ENCODE measurements around the gene BORCS6. TPM values are rescaled to one million over a fixed set of nuclear protein-coding genes. Genes with fewer than 3 reads are reported as not detected.

BORCS6 gene
- total and polyA plus RNA-seq, 2 of the 4 experiments (the other 2 are of a cell fraction) = 2.7 to 3.3 TPM

DNA sequence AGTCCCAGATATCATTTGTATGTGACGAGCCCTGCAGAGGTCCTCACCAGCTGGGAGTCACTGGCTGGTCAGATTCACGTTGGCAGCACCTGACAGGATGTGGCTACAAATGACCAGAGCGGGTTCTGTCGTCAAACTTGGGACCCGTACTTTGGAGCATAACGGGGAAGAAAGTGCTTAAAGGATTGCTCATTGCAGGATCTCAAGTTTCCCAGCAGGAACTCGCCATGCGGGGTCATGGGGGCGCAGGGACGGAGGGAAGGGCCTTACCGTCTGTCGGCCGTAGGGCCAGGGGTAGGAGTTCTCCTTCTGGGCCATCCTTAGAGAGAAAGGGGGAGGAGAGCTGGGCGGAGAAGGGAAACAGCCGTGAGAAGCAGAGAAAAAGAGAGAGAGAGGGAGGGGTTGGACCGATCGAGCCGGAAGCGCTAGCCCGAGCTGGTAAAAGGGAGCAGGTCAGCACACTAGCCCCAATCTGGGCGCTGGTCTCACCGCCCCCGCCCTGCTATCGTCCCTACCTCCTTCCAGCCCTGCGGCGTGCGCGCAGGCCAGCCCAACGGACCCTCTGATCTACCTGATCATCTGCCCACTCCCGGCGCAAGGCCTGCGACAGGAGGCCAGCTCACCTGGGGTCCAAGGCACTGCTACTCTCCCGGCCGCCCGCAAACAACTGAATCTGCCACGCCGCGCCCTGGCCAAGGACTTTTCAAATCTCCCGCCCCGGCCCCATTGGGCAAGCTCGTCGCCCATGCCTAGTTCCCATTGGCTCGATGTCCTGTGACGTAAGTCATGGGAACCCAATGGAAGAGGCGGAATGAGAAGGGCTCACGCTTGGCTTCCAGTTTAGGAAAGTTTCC lies 20.2 kb upstream of the BORCS6 start, which contains the start of gene AURKB:
Gene AURKB, minus strand, starts transcription at position 669 of the 854 bp plus-strand sequence. Its CDS starts 351 bp downstream, at position 318.
- no peak within 1 kb of the TSS for H2BK15ac ChIP-seq (ENCODE audit: low read depth, low read length)
- peak within 1 kb of the TSS; percentile 91; the same call in 1 of the 2 replicates for H4K5ac ChIP-seq (ENCODE audit: low read depth, low read length)
- peak within 1 kb of the TSS; percentile 83; the same call in 1 of the 2 replicates for H3K27ac ChIP-seq (ENCODE audit: insufficient read depth, low read length)
- peak within 1 kb of the TSS; percentile 79; the same call in 1 of the 2 replicates for H4K91ac ChIP-seq (ENCODE audit: insufficient read depth, low read depth, low read length)
- H3K56ac ChIP-seq (ENCODE audit: extremely low read depth, insufficient read depth, low read length) = peak within 1 kb of the TSS; percentile 90
- peaks cover 9% of the 10 kb centered on the region; the same call in 1 of the 2 replicates for H3K9me1 ChIP-seq (ENCODE audit: insufficient read depth, low read length)
- H2BK120ac ChIP-seq (ENCODE audit: low read depth, low read length) = peak within 1 kb of the TSS; percentile 24; the same call in 1 of the 2 replicates
- H3K18ac ChIP-seq (ENCODE audit: low read depth, low read length) = no peak within 1 kb of the TSS; the same call in 1 of the 2 replicates
- peak; percentile 97 for ATAC-seq (ENCODE audit: low read depth)
- peak within 1 kb of the TSS; percentile 97 for H2AK9ac ChIP-seq (replicated peaks; ENCODE audit: low read depth, low read length, poor library complexity)
- peak within 1 kb of the TSS; percentile 79 for H3K4ac ChIP-seq (ENCODE audit: low read depth, low read length)
- ChIA-PET CTCF (no interaction called here), POLR2A (ENCODE audit: unreplicated experiment) (interaction anchor here (0.5 to 0.6 kb wide), 3 partner anchors 12 to 238 kb away, joined by 3 to 4 read pairs (median 3); no protein-coding TSS in a partner anchor)
- 0 out of 2 replicates have a peak, but pooled peaks cover 7% of the 10 kb centered on the region for H3K4me1 ChIP-seq (ENCODE audit: control insufficient read depth, insufficient read depth, low read length)
- peak within 1 kb of the TSS; percentile 37 to 78 for H4K8ac ChIP-seq (ENCODE audit: low read depth in 2 of 2, low read length in 2 of 2)
- H3K36me3 ChIP-seq (ENCODE audit: control insufficient read depth, insufficient read depth, low read length) = no peaks in the 10 kb centered on the region; the same call in 1 of the 2 replicates
- peaks cover 23 to 38% of the 10 kb centered on the region in 2 experiments for H3K79me1 ChIP-seq (ENCODE audit: low read depth in 1 of 2, low read length in 2 of 2)
- H3K4me2 ChIP-seq (ENCODE audit: low read depth, low read length) = peak within 1 kb of the TSS; percentile 87
- no peaks in the 10 kb centered on the region for H3K27me3 ChIP-seq (ENCODE audit: control insufficient read depth, insufficient read depth, low read length)
- H3K14ac ChIP-seq (replicated peaks; ENCODE audit: low read depth, low read length) = peak within 1 kb of the TSS; percentile 78
- peak within 1 kb of the TSS; percentile 61 for H3K9ac ChIP-seq (ENCODE audit: low read depth, low read length)
- TSS peak; percentile 91 for BruUV-seq (replicated peaks)
- no peaks in the 10 kb centered on the region for H3K9me3 ChIP-seq (ENCODE audit: control insufficient read depth, insufficient read depth, low read length)
- peak; percentile 97 for DNase-seq
- in situ Hi-C loops (cut with MboI; ENCODE audit: low sequenced_read_pairs) (no loop called here), intact Hi-C loops (cut with micrococcal nuclease) (loop anchor here (1.0 kb wide), 1 partner anchor 10 kb away; no protein-coding TSS in a partner anchor), dilution Hi-C loops (cut with HindIII; ENCODE audit: low sequenced_read_pairs, unreplicated experiment) (no loop called here)
- peak within 1 kb of the TSS; percentile 74 for H3K4me3 ChIP-seq (ENCODE audit: insufficient read depth, low read depth, low read length)
- peak within 1 kb of the TSS; percentile 42 for H3K23ac ChIP-seq (ENCODE audit: low read depth, low read length)
- peak within 1 kb of the TSS; percentile 93 for H2AFZ ChIP-seq (replicated peaks; ENCODE audit: low read length, poor library complexity)
- no peak within 1 kb of the TSS for H2BK20ac ChIP-seq (ENCODE audit: low read depth, low read length)
- peak within 1 kb of the TSS; percentile 50 for H2AK5ac ChIP-seq (ENCODE audit: low read depth, low read length)
- no peaks in the 10 kb centered on the region; the same call in 1 of the 2 replicates for H4K20me1 ChIP-seq (ENCODE audit: insufficient read depth, low read length)
- WGBS, 2 experiments (ENCODE audit: extremely low coverage in 2 of 2, insufficient read length in 1 of 2) = 0% methylated on average over 24 of the region's 46 CpGs; no CpG with 5 or more reads in 1 of the 2 experiments
- peak within 1 kb of the TSS; percentile 86 for H2BK5ac ChIP-seq (ENCODE audit: low read depth, low read length, poor library complexity, severe bottlenecking)
- TF ChIP-seq RFX5 (IDR thresholded peaks at IDR 0.05; ENCODE audit: low read depth, low read length) (no peak), NFE2L2 (IDR thresholded peaks at IDR 0.05; ENCODE audit: low read depth, low read length) (no peak), BHLHE40 (IDR thresholded peaks at IDR 0.05; ENCODE audit: low read depth, low read length) (peak; percentile 28; the same call in 1 of the 2 replicates), CEBPB (IDR thresholded peaks at IDR 0.05; ENCODE audit: low read depth, low read length) (peak; percentile 81), SMC3 (IDR thresholded peaks at IDR 0.05; ENCODE audit: low read depth, low read length) (no peak), RAD21 (IDR thresholded peaks at IDR 0.05; ENCODE audit: low read length) (no peak), CHD1 (IDR thresholded peaks at IDR 0.05; ENCODE audit: low read depth, low read length) (peak; percentile 76; the same call in 1 of the 2 replicates), RCOR1 (IDR thresholded peaks at IDR 0.05; ENCODE audit: insufficient replicate concordance, low read length) (no peak), MAZ (IDR thresholded peaks at IDR 0.05; ENCODE audit: borderline replicate concordance, low read depth, low read length) (0 out of 2 replicates have a peak, but pooled peaks have one; percentile 29), MAFK (IDR thresholded peaks at IDR 0.05; ENCODE audit: low read depth, low read length) (no peak), FOS (IDR thresholded peaks at IDR 0.05; ENCODE audit: low read depth, low read length) (0 out of 2 replicates have a peak, but pooled peaks have one; percentile 6), POLR2A (IDR thresholded peaks at IDR 0.05; ENCODE audit: low read depth, low read length) (peak; percentile 79), MXI1 (IDR thresholded peaks at IDR 0.05; ENCODE audit: borderline replicate concordance, low read depth, low read length) (peak; percentile 100)
- TF ChIP-seq, protein P1, sequence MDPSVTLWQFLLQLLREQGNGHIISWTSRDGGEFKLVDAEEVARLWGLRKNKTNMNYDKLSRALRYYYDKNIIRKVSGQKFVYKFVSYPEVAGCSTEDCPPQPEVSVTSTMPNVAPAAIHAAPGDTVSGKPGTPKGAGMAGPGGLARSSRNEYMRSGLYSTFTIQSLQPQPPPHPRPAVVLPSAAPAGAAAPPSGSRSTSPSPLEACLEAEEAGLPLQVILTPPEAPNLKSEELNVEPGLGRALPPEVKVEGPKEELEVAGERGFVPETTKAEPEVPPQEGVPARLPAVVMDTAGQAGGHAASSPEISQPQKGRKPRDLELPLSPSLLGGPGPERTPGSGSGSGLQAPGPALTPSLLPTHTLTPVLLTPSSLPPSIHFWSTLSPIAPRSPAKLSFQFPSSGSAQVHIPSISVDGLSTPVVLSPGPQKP (IDR thresholded peaks at IDR 0.05; ENCODE audit: borderline replicate concordance, low read depth, low read length) = no peak
- TF ChIP-seq, protein P2, sequence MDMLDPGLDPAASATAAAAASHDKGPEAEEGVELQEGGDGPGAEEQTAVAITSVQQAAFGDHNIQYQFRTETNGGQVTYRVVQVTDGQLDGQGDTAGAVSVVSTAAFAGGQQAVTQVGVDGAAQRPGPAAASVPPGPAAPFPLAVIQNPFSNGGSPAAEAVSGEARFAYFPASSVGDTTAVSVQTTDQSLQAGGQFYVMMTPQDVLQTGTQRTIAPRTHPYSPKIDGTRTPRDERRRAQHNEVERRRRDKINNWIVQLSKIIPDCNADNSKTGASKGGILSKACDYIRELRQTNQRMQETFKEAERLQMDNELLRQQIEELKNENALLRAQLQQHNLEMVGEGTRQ (IDR thresholded peaks at IDR 0.05; ENCODE audit: low read depth, low read length) = peak; percentile 73

Measured in IMR-90 (cell line).